Measurements from ENCODE around the gene PLCB4.

GRCh38 chr20:9207253-9207652, 138.4 kb downstream of the PLCB4 start:
- no peak for TF ChIP-seq CTCF (conservative IDR thresholded peaks at IDR 0.05 in 1 of 2, IDR thresholded peaks at IDR 0.05 in 1 of 2; ENCODE audit: low read depth in 1 of 2, low read length in 2 of 2)
- no peak for TF ChIP-seq EZH2 (IDR thresholded peaks at IDR 0.05; ENCODE audit: low read length, missing control alignments)

Measured in fibroblast of lung (primary cell).